ENCODE results near the gene LCLAT1.
A peak's percentile ranks its signal among the peaks of the same experiment; 100 is the strongest.

The LCLAT1 gene

GRCh38 chr2:30670453-30670852 lies 223.4 kb downstream of the LCLAT1 start:
- no peak for DNase-seq (ENCODE audit: low read depth, low spot score)

DNA sequence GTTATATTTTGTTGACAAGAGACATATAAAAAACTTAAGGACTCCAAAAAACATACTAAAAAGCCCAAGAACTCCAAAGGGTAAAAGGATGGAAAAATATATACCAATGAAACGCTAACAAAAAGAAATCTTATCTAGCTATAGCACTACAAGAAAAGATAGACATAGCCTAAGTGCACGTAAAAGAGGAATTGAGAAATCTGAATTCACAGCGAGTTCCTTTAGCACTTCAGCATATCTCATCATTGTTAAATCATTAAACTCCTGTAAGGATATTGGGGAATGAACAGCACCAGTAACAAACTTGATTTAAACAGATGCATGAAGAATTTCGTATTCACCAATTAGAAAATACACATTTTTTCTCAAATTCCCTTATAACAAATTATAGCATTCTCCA lies 226.1 kb downstream of the LCLAT1 start:
- DNase-seq (ENCODE audit: low read depth, low spot score) = no peak

DNA sequence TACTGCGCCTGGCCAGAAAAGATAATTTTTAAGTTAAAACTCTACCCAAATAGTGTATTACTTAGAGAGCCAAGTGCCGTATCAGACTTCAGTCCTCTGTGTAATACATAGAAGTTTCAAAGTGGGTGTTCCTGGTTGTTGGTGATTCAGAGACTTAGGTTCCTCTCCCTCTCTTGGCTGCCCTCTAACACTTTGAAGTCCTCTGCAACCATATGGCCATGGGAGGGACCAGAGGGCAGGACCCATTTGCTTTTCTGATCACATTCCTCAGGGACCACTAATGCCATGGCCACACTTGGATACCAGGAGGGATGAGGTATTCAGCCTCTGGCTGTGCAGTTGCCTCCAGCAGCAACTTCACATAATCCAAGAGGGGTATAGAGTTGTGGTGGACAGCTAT lies 228.7 kb downstream of the LCLAT1 start:
- DNase-seq (ENCODE audit: low read depth, low spot score) = no peak

DNA sequence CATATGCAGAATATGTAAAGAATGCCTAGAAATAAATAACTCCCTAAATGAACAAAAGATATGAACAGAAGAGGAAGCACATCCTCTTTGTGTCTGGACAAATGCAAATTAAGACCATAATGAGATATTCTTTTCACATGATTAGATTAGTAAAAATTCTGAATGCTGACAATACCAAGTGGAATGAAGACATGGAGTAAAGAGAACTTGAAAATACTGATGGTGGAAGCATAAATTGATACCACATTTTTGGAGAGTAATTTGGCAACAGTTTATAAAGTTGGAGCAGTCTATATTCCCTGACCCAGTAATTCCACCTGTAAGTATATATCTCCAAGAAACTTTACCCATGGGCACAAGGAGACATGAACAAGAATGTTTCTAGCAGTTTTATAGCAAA lies 230.2 kb downstream of the LCLAT1 start:
- no peak for DNase-seq (ENCODE audit: low read depth, low spot score)

GRCh38 chr2:30677861-30678385 lies 230.9 kb downstream of the LCLAT1 start:
- no peak for DNase-seq (ENCODE audit: low read depth, low spot score)

GRCh38 chr2:30678410-30679137 lies 231.5 kb downstream of the LCLAT1 start:
- DNase-seq (ENCODE audit: low read depth, low spot score) = no peak

DNA sequence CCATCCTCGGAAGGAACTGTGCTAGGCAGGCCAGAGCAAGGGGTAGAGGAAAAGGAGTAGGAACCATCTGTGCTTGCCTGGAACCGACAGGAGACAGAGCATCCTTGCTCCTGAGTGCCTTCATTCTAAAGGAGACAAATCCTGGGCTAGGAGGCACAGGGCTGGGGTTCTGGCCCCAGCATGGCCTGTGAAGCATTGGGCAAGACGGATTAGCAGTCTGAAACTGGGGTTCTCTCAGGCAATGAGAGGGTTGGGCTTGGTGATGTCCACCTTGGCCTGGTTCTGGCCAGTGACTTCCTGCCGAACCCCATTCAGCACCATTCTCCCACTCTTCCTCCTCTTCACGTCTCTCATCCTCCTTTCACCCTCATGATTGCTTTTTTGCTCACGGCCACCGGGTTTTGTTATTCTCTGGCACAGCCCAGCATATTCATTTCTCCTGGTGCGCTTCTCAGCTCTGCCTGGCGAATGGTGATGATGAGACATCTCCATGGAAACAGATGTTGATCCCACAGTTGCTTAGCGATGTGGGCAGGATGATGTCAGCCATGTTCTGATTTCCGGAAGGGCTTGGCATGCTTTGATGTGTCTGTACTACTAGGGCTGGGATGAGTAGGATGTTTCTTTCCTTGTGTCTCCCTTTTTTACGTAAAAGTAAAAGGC lies 232.5 kb downstream of the LCLAT1 start:
- DNase-seq (ENCODE audit: low read depth, low spot score) = peak; percentile 65

DNA sequence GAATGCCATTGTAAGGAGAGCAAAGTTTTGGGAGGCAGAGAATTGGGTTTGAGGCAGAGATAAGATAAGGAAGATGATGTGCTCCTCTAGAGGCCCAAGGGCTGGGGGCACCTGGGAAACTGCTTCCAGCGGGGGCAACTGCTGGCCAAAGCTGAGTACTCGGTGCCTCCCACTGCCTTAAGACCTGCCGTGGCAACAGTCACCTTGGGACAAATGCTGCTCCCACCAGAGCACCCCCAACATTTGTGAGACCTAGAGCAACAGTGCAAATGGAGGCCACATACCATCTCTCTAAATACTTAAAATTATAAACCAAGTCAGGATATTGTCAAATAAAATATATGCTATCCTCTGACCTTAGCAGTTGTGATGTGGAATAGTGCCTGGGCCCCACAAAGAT lies 233.1 kb downstream of the LCLAT1 start:
- no peak for DNase-seq (ENCODE audit: low read depth, low spot score)

- DNase-seq (ENCODE audit: low read depth, low spot score) = no peak
These were observed 234.0 kb downstream of the LCLAT1 start for GRCh38 chr2:30681022-30681421.

DNA sequence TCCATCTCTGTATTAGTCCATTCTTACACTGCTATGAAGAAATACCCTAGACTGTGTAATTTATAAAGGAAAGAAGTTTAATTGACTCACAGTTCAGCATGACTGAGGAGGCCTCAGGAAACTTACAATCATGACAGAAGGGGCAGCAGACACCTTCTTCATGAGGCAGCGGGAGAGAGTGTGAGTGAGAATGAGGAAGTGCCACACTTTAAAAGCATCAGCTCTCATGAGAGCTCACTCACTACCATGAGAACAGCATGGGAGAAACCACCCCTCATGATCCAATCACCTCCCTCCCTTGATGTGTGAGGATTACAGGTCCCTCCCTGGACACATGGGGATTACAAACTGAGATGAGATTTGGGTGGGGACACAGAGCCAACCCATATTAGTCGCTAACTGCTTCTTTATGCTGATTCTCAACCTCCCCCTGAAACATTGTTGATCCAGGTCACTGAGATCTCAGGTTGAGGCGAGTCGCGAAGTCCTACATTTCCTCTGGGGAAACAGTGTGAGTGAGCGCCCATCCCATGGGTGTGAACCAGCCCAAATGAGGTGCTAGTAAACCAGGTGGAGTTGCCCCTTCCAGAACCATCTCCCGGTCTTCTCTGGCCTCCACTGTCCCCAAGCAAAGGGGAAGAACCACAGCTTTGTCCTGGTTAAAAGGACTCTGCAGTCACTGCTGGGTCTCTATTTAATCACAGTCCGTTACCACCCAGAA lies 236.3 kb downstream of the LCLAT1 start:
- no peak for DNase-seq (ENCODE audit: low read depth, low spot score)

DNA sequence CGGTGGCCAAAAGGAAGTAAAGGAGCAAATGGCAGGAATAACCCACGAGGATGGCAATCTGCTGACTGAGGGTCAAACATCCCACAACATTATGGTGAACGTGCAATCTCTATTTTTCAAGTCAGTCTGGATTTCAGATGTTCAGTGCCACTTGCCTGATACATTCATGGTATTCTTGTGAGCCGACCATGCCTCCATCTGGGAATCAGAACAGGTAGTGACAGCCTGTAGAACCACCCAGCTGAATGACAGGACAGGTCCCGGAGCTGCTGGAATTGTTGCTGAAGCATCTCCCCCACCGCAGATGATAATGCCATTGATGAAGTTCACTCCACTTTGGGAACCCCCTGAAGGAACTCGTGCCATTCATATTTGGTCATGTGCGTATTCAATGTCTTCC lies 237.0 kb downstream of the LCLAT1 start:
- no peak for DNase-seq (ENCODE audit: low read depth, low spot score)

DNA sequence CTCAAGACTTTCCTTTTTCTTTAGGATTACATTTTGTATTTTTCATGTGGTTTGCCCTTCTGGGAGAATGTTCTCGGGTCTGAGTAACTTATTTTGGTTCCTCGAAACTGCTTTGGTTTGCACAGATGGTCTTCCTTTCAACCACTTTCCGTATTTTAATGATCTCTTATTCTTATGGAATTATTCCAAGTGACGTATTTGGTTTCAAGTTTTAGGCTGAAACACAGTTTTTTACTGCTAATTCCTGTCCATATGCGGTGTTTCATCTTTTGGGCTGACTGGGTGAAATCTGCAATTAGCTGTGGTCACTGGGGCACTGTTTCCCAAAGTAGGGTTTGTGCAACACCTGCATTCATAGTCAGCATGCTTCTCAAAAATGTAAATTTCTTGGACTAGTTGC lies 237.5 kb downstream of the LCLAT1 start:
- no peak for DNase-seq (ENCODE audit: low read depth, low spot score)

- DNase-seq (ENCODE audit: low read depth, low spot score) = no peak
These were observed 237.9 kb downstream of the LCLAT1 start for GRCh38 chr2:30684996-30685395.

- DNase-seq (ENCODE audit: low read depth, low spot score) = no peak
These were observed 239.0 kb downstream of the LCLAT1 start for GRCh38 chr2:30686000-30686399.

DNA sequence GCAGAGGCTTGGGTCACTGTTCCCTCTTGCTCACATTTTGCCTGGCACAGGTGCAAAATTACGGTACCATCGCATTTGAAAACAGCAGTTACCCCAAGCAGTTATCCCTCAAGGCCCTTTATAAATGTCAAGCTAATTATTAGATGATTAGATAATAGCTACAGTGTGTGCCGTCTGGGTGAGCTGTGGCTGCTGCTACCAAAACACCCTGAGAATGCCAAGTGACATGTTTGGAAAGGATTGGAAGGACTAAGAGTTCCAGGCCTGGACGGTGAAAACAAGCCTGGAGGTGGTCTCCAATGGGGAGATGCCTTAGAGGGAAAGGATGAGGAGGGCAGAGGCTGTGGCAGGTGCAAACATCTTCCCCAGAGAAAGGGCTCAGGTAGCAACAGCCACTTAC lies 239.6 kb downstream of the LCLAT1 start:
- DNase-seq (ENCODE audit: low read depth, low spot score) = no peak

DNA sequence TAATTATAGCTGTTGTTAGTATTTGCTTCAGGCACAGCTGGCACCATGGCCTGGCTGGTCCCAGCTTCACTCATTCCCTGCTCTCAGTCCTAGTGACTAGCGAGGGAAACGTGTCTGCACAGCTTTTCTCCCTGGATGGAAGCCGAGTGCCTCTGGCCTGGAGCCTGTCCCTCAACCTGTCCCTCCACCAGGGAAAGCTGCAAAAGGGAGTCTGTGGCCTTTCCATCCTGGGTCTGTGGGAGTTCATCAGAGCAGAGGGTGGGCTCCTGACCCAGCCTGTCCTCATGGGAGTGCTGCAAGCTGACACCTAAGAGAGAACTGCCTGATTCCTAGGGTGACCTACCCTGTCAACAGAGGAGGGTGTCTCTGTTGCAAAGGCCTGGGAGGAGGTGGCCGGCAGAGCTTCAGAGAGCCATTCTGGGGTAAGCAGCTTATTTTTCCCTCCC lies 241.9 kb downstream of the LCLAT1 start:
- no peak for DNase-seq (ENCODE audit: low read depth, low spot score)

DNA sequence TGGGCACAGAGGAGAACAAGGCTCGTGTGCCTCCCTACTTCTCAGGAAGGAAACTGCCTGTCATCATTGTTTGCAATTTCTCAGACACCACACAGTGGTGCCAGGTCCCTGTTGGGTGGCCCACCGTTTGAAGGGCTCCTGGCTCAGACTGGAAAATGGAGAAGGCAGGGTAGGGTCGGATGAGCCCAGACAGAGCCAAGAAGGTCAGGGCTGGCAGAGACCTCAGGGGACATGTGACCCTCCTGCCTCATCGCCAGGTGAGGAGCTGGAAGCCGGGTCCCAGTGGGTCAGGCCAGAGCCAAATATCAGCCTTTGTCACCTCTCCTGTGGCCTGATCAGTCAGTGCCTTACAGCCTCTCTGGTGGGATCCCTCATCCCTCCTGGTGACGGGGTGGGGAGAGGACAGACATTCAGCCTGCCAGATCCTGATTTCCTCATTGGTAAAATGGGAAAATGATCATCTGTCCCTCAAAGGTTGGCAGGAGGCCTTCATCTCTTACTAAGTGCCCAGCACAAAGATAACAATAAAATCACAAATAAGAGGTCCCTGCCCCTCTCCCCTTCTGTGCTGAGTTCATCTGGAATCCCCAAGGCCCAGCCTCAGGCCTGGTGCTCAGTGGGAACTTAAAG lies 242.6 kb downstream of the LCLAT1 start:
- DNase-seq (ENCODE audit: low read depth, low spot score) = no peak

DNA sequence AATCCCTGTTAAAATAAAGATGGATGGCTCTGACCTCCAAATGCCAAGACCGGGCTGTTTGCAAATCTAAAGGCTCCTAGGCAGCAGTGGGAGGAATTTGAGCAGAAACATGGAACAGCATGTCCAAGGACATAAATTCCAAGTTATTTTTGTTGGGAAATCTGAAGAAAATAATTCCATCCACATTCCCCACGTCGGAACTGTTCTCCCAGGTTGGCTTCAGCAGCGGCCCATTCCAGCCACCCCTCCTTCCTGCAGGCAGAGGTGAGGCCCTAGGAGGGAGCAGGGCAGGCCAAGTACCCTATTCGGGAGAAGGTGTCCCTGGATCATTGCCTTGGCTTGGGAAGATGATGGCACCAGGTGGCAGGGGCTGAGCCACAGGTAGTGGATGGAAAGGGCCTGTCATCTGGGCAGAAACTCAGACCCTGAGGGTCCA lies 243.1 kb downstream of the LCLAT1 start:
- no peak for DNase-seq (ENCODE audit: low read depth, low spot score)

DNA sequence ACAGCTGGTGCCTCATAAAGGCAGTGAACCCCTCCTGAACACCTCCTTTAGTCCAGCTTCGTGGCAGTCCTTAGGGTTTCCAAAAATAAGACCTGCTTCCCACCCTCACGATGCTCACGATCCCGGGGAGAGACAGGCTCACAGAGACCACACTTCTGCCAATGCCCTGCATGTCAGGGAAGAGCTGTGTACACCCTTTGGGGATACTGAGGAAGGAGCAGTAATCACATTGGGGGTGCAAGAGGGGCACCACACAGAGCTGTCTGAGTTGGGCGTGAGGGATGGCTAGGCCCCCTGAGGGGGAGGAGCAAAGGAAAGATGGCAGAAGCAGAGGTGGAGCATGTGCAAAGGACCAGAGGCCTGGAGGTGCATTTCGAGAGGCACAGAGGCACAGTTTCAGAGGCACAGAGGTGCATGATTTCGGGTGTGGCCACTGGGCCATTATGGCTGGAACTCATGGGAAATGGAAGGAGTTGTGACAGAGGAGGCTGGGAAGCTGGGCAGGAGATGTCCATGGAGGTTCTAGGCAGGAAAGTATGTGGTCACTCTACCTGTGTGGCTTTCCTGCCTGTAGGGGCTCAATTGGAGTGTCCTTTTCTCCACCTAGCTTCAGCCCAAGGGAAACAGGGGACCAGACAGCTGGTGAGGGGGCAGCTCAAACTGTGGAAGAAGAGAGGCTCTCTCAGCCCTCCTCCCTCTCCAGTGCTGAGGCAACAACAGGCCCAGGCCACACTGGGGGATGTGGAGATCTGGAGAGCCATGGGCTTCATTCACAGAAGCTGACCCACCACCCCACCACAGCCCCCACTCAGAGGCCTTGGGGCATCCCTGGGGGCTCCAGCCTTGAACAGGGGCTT lies 244.3 kb downstream of the LCLAT1 start:
- no peak for DNase-seq (ENCODE audit: low read depth, low spot score)

DNA sequence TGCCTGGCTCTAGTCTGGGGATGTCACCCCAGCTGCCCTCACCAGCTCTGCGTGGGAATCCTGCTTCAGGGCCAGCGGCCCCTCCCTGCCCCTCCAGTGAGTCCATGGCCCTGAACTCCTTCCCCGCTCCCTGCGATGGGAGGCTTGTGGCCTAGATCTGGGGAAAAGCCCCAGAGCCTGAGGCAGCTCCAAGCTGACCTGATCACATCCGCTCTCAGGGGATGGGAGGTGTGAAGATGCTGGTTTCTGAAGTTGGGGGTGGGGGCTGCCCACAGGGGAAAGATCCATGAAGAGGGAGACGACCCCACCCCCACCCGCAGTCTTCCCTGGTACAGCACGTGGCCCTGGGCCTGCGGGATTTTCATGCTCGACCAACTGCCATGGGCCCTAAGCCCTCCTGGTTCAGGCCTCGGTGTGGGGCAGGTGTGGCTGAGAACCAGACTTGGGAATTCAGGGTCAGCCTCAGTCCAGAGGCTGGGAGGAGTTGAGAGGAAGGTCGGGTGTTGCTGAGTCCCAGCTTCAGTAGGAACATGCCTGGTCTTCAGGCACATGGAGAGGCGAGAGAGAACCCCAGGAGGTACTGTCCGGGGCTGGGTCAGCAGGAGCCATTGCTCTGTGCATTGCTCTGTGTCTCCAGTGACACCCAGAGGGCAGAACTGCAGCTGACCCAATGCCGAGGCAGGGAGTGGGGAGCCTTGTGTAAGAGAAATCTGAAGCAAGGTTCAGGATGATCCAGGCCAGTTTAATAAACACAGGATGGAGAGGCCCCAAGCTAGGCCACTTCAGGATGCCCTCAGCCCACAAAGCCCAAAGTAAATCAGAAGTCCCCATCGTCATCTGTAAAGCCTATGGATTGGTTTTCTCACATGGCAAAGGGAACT lies 245.1 kb downstream of the LCLAT1 start:
- no peak for DNase-seq (ENCODE audit: low read depth, low spot score)

All from astrocyte of the hippocampus (primary cell).